K562 (cell line): ENCODE measurements around the gene RNF214. TPM values are rescaled to one million over a fixed set of nuclear protein-coding genes. Genes with fewer than 3 reads are reported as not detected.

ENCODE experiments used
- ATAC-seq: fragments of 200-7000 bp; cut with Tn5 transposase; 3 replicates; pipeline ENCODE4 v1.9.1; 2020; ENCODE audit warnings: moderate library complexity
- BruUV-seq: library from RNA; stranded (reverse); fragments of 400-500 nt; replicated peaks from 2 replicates; lab custom pipeline; 2021; lab: Mats Ljungman, UMichigan
- CTCF ChIA-PET: fragments of 300-600 bp; formaldehyde crosslinking; extraction: SDS; loops from one replicate; lab custom pipeline; 2021; ENCODE audit warnings: low intra/inter-chr PET ratio; lab: Yijun Ruan, JAX
- POLR2A ChIA-PET: fragments of 300-600, 350-650 bp; sonication (Branson Sonifier 250); formaldehyde crosslinking; extraction: SDS; loops from one replicate; lab custom pipeline; 2021; ENCODE audit warnings: antibody characterized with exemption, inconsistent platforms; lab: Yijun Ruan, JAX
- DNase-seq, 4 experiments: peaks; one replicate each; pipeline versions ENCODE4 v3.0.0 to v3.0.0-alpha.2; 2011 to 2018; ENCODE audit warnings: low spot score in 3 of 4, mixed read lengths in 3 of 4; ENCODE audit errors: extremely low read depth in 1 of 4
- FAIRE-seq: peaks from 2 replicates; lab custom pipeline; 2011; peaks lifted over from hg19 to GRCh38; lab: Jason Lieb, UNC
- H2AFZ ChIP-seq: 2 replicates; pipeline ENCODE4 v1.6.0; 2011; ENCODE audit warnings: low read depth, low read length, control low read depth, inconsistent platforms
- H3K27ac ChIP-seq: fragments of 200-600 bp; 3 replicates; pipeline ENCODE4 v1.8.0; 2011; ENCODE audit warnings: low read depth, mild to moderate bottlenecking, control low read depth, inconsistent platforms, low read length, moderate library complexity, mixed read lengths; ENCODE audit errors: extremely low read depth
- H3K27me3 ChIP-seq, 2 experiments: fragments of 300-600 bp in 1 of 2; 2 replicates in 1 of 2; 3 replicates in 1 of 2; pipeline versions ENCODE4 v1.6.0 to v1.8.0; 2011; ENCODE audit warnings: inconsistent platforms in 2 of 2, low read length in 2 of 2, mild to moderate bottlenecking in 1 of 2, mixed read lengths in 1 of 2, moderate library complexity in 1 of 2; ENCODE audit not compliant: control insufficient read depth in 2 of 2, insufficient read depth in 2 of 2
- H3K36me3 ChIP-seq: fragments of 300-600 bp; 3 replicates; pipeline ENCODE4 v1.8.0; 2011; ENCODE audit warnings: mild to moderate bottlenecking, low read length, inconsistent platforms; ENCODE audit not compliant: control insufficient read depth, insufficient read depth
- H3K4me1 ChIP-seq, 2 experiments: fragments of 200-600 bp in 1 of 2; replicated peaks in 1 of 2; 2 replicates in 1 of 2; 3 replicates in 1 of 2; pipeline versions ENCODE4 v1.5.1 to v1.8.0; 2011; ENCODE audit warnings: inconsistent platforms in 2 of 2, low read length in 2 of 2, mild to moderate bottlenecking in 1 of 2, mixed read lengths in 1 of 2, moderate library complexity in 1 of 2; ENCODE audit not compliant: control insufficient read depth in 2 of 2, insufficient read depth in 2 of 2
- H3K4me2 ChIP-seq: 2 replicates; pipeline ENCODE4 v1.6.1; 2011; ENCODE audit warnings: low read length, control low read depth, inconsistent platforms, mixed read lengths; ENCODE audit not compliant: insufficient read depth
- H3K4me3 ChIP-seq: fragments of 200-600 bp; sonication (generic), shearing (Covaris generic); 2 replicates; pipeline ENCODE4 v1.5.1; 2016; ENCODE audit warnings: control low read depth, inconsistent platforms
- H3K79me2 ChIP-seq: fragments of 200-600 bp; 3 replicates; pipeline ENCODE4 v1.8.0; 2011; ENCODE audit warnings: low read length, inconsistent platforms; ENCODE audit not compliant: control insufficient read depth, insufficient read depth
- H3K9ac ChIP-seq, 2 experiments: 2 replicates each; pipeline versions ENCODE4 v1.6.0 to v1.6.1; 2011; ENCODE audit warnings: low read depth in 2 of 2, low read length in 2 of 2, control low read depth in 1 of 2, inconsistent platforms in 1 of 2, mild to moderate bottlenecking in 1 of 2, mixed read lengths in 1 of 2; ENCODE audit not compliant: insufficient read depth in 1 of 2
- H3K9me1 ChIP-seq: one replicate; pipeline ENCODE4 v1.6.0; 2011; ENCODE audit warnings: inconsistent platforms, mild to moderate bottlenecking, low read length, moderate library complexity; ENCODE audit not compliant: control insufficient read depth, insufficient read depth
- H3K9me3 ChIP-seq: replicated peaks from 2 replicates; pipeline ENCODE4 v1.5.1; 2011; ENCODE audit warnings: low read depth, low read length, inconsistent platforms; ENCODE audit not compliant: control insufficient read depth, insufficient read depth
- H4K20me1 ChIP-seq: replicated peaks from 2 replicates; pipeline ENCODE4 v1.6.1; 2011; ENCODE audit warnings: low read length, inconsistent platforms, mixed read lengths; ENCODE audit not compliant: control insufficient read depth, insufficient read depth
- FOXK2 ChIP-seq, 2 experiments: fragments of 450-650 bp; IDR thresholded peaks in 1 of 2; conservative IDR thresholded peaks in 1 of 2; 2 replicates each; pipeline ENCODE4 v1.6.1; 2016; ENCODE audit warnings: low read depth in 2 of 2, mild to moderate bottlenecking in 1 of 2
- RBM14 ChIP-seq: fragments of 200-400 bp; formaldehyde crosslinking; IDR thresholded peaks from 2 replicates; pipeline ENCODE4 v1.6.1; 2018; ENCODE audit warnings: low read depth, mild to moderate bottlenecking, low read length, moderate library complexity, borderline replicate concordance; ENCODE audit not compliant: insufficient read depth
- SMC3 ChIP-seq: conservative IDR thresholded peaks from 2 replicates; pipeline ENCODE4 v1.6.1; 2011; ENCODE audit warnings: low read depth, low read length, improper control_type of control experiment; ENCODE audit not compliant: insufficient read depth
- ZNF384 ChIP-seq: IDR thresholded peaks from 2 replicates; pipeline ENCODE4 v1.6.1; 2012; ENCODE audit warnings: low read depth, low read length, improper control_type of control experiment
- WGBS: fragments of 100-300 bp; shearing (Covaris generic); methylation state at CpG from one replicate; pipeline ENCODE4 v1.1.6; 2016; ENCODE audit warnings: low coverage, mixed read lengths; ENCODE audit not compliant: insufficient coverage; ENCODE audit errors: missing lambda C conversion rate; 5-methylcytosine and 5-hydroxymethylcytosine counted together
- in situ Hi-C: fragments of 300-500 bp; cut with MboI; formaldehyde crosslinking; loops from 4 replicates; pipeline ENCODE4 v1.15.0; 2018; ENCODE audit warnings: inconsistent platforms, mixed read lengths
- intact Hi-C: fragments of 100-400 bp; cut with micrococcal nuclease; formaldehyde crosslinking; loops from 2 replicates; pipeline ENCODE4 v1.14.2; 2022
- polyA plus RNA-seq, 8 experiments: library from polyadenylated mRNA; depleted of rRNA in 4 of 8; stranded (reverse) in 5 of 8; unstranded in 3 of 8; fragments of >200 nt; fragmentation: Nextera tagmentation in 2 of 8; fragmentation: Illumina TruSeq in 1 of 8; extraction: Ambion mirVana in 2 of 8; extraction: Trizol in 1 of 8; gene quantifications; 2 replicates each; pipeline versions ENCODE4 v1.2.1 to v1.2.3, GENCODE V29; 2011 to 2014; ENCODE audit warnings: inconsistent platforms in 1 of 8, missing spikeins in 1 of 8
- total RNA-seq, 7 experiments: library from RNA; depleted of rRNA in 6 of 7; stranded (reverse); fragments of >200 nt in 6 of 7; fragmentation: Illumina TruSeq in 2 of 7; extraction: Trizol in 2 of 7; gene quantifications; 2 replicates each; pipeline versions ENCODE4 v1.2.1 to v1.2.3, GENCODE V29; 2011 to 2021; ENCODE audit warnings: low replicate concordance in 1 of 7
- TF ChIP-seq, protein P1 (sequence below), 2 experiments: fragments of 450-650 bp in 1 of 2; sonication (generic) in 1 of 2; formaldehyde crosslinking in 1 of 2; IDR thresholded peaks; 2 replicates each; pipeline versions ENCODE4 v1.7.1 to v1.9.0; 2016 to 2022; ENCODE audit warnings: inconsistent platforms in 1 of 2, mild to moderate bottlenecking in 1 of 2, missing genetic modification reagents in 1 of 2

The RNF214 gene
- total and polyA plus RNA-seq, 9 of the 15 experiments (the other 6 are each of a cell fraction or from before 2014, with no cell fraction given) = 6.6 to 24.8 (median 11.9) TPM

DNA sequence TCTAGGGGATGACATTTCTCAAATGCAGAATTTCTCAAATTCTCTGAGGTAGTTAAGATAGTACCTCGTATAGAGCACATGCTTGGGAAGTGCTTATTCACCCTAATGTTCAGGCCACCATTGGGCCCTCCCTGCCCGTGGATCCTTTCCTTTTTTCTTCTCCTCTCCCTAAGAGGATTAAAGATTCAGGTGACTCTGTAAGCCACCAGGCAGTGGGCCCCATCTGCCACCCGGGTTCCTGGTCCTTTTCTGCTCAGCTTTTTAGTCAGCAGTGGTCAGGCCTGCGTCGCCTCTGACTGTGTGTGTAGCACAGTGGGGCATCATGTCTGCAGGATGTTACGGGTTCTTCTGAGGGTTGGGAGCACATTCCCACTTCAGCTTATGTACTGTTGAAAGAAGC lies 102.4 kb downstream of the RNF214 start:
- DNase-seq = no peak
- Histone ChIP-seq H3K4me2 (no peak overlapping the region), H3K4me3 (no peak overlapping the region), H3K27ac (no peak overlapping the region), H3K9me3 (no peaks in the 10 kb centered on the region), H3K36me3 (0 out of 3 replicates have a peak, but pooled peaks cover 2% of the 10 kb centered on the region), H3K4me1 (peaks cover 0 to 2% of the 10 kb centered on the region in 2 experiments; a peak in 2 of 5 replicates), H2AFZ (no peak overlapping the region), H4K20me1 (0 out of 2 replicates have a peak, but pooled peaks cover 3% of the 10 kb centered on the region), H3K9me1 (no peaks in the 10 kb centered on the region), H3K79me2 (no peaks in the 10 kb centered on the region), H3K9ac (peak overlapping the region in 1 of 2 experiments; percentile 21; a peak in 1 of 4 replicates), H3K27me3 (no peaks in the 10 kb centered on the region)
- no peak for ATAC-seq
- ChIA-PET CTCF (no interaction called here), POLR2A (interaction anchor here (0.6 to 1.2 kb wide), 3 partner anchors 10 to 122 kb away, joined by 3 read pairs; no protein-coding TSS in a partner anchor)
- intact Hi-C loops = no loop called here
- in situ Hi-C loops = no loop called here
- peak; percentile 55 for FAIRE-seq
- BruUV-seq = no TSS peak
- TF ChIP-seq FOXK2 (conservative IDR thresholded peaks at IDR 0.05 in 1 of 2, IDR thresholded peaks at IDR 0.05 in 1 of 2; ENCODE audit: low read depth in 2 of 2) (no peak), RBM14 (no peak)
- 67% methylated on average over 6 of the region's 6 CpGs for WGBS

DNA sequence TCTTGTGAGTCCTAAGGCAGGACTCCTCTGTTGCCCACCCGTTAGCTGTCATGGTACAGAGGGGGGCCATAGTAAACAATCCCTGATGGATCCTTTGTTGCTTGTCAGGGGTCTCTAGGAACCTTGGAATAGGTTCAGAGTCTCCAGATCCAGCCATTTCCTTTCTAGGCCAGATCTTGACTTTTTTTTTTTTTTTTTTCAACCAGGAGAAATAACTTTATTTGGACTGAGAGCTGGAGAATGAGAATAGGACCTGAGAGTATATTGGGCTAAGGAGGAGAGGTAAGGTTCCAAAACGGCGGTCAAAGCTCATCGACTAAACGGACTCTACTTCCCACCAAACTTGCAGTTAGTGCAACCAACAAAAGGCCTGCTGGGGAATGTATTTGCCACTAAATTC lies 102.9 kb downstream of the RNF214 start:
- no peak overlapping the region for H2AFZ ChIP-seq
- no peak overlapping the region for H3K4me2 ChIP-seq
- 79% methylated on average over 4 of the region's 5 CpGs for WGBS
- no peaks in the 10 kb centered on the region for H3K9me1 ChIP-seq
- no peak for DNase-seq
- H4K20me1 ChIP-seq = 0 out of 2 replicates have a peak, but pooled peaks cover 3% of the 10 kb centered on the region
- no peaks in the 10 kb centered on the region for H3K27me3 ChIP-seq
- ChIA-PET POLR2A (interaction anchor here (0.6 to 1.2 kb wide), 3 partner anchors 9 to 122 kb away, joined by 3 read pairs; no protein-coding TSS in a partner anchor), CTCF (no interaction called here)
- no peak overlapping the region for H3K4me3 ChIP-seq
- no peak overlapping the region for H3K27ac ChIP-seq
- TF ChIP-seq ZNF384 = peak; percentile 97
- no peak for TF ChIP-seq SMC3
- TF ChIP-seq, protein P1, sequence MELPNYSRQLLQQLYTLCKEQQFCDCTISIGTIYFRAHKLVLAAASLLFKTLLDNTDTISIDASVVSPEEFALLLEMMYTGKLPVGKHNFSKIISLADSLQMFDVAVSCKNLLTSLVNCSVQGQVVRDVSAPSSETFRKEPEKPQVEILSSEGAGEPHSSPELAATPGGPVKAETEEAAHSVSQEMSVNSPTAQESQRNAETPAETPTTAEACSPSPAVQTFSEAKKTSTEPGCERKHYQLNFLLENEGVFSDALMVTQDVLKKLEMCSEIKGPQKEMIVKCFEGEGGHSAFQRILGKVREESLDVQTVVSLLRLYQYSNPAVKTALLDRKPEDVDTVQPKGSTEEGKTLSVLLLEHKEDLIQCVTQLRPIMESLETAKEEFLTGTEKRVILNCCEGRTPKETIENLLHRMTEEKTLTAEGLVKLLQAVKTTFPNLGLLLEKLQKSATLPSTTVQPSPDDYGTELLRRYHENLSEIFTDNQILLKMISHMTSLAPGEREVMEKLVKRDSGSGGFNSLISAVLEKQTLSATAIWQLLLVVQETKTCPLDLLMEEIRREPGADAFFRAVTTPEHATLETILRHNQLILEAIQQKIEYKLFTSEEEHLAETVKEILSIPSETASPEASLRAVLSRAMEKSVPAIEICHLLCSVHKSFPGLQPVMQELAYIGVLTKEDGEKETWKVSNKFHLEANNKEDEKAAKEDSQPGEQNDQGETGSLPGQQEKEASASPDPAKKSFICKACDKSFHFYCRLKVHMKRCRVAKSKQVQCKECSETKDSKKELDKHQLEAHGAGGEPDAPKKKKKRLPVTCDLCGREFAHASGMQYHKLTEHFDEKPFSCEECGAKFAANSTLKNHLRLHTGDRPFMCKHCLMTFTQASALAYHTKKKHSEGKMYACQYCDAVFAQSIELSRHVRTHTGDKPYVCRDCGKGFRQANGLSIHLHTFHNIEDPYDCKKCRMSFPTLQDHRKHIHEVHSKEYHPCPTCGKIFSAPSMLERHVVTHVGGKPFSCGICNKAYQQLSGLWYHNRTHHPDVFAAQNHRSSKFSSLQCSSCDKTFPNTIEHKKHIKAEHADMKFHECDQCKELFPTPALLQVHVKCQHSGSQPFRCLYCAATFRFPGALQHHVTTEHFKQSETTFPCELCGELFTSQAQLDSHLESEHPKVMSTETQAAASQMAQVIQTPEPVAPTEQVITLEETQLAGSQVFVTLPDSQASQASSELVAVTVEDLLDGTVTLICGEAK (IDR thresholded peaks at IDR 0.05) = peak; percentile 92
- TF ChIP-seq, protein P1 (CRISPR knock-in tag; IDR thresholded peaks at IDR 0.05) = peak; percentile 88
- in situ Hi-C loops (no loop called here), intact Hi-C loops (no loop called here)
- H3K9me3 ChIP-seq = no peaks in the 10 kb centered on the region
- no TSS peak for BruUV-seq
- ATAC-seq = no peak
- 0 out of 3 replicates have a peak, but pooled peaks cover 2% of the 10 kb centered on the region for H3K36me3 ChIP-seq
- FAIRE-seq = no peak
- no peaks in the 10 kb centered on the region for H3K4me1 ChIP-seq
- peak overlapping the region in 1 of 2 experiments; percentile 21; a peak in 1 of 4 replicates for H3K9ac ChIP-seq
- no peaks in the 10 kb centered on the region for H3K79me2 ChIP-seq
